PC-9 (cell line): ENCODE results near the gene INCA1.

ENCODE experiments used
- CTCF ChIP-seq: fragments of 200-600 bp; sonication (generic); conservative IDR thresholded peaks from 2 replicates; pipeline ENCODE4 v1.6.1; 2017; ENCODE audit warnings: mixed run types, antibody characterized with exemption, mild to moderate bottlenecking, moderate library complexity
- EZH2 ChIP-seq: fragments of 200-600 bp; sonication (generic); IDR thresholded peaks from 2 replicates; pipeline ENCODE4 v1.8.0; 2017; ENCODE audit warnings: antibody characterized with exemption, low read depth

DNA sequence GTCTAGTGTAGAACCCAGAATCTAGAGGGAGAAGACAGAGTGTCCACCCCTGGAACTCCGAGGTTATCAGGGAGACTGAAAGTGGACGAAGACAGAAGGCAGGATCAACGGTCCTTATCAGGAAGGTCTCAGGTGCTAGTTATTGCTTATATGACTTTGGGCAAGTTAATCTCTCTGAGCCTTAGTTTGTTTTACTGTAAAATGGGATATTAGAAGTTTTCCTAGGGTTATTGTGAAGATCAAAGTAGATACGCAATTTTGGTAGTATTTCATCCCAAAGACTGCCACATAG lies 56.1 kb downstream of the INCA1 start:
- TF ChIP-seq CTCF (no peak), EZH2 (no peak)
